ENCODE measurements around the gene TIGD2. TPM values are rescaled to one million over a fixed set of nuclear protein-coding genes. Genes with fewer than 3 reads are reported as not detected.
A peak's percentile ranks its signal among the peaks of the same experiment; 100 is the strongest.

Gene TIGD2
- total RNA-seq, 8 experiments from 2014 or later, result 7.4 to 14.2 (median 10.8) TPM

DNA sequence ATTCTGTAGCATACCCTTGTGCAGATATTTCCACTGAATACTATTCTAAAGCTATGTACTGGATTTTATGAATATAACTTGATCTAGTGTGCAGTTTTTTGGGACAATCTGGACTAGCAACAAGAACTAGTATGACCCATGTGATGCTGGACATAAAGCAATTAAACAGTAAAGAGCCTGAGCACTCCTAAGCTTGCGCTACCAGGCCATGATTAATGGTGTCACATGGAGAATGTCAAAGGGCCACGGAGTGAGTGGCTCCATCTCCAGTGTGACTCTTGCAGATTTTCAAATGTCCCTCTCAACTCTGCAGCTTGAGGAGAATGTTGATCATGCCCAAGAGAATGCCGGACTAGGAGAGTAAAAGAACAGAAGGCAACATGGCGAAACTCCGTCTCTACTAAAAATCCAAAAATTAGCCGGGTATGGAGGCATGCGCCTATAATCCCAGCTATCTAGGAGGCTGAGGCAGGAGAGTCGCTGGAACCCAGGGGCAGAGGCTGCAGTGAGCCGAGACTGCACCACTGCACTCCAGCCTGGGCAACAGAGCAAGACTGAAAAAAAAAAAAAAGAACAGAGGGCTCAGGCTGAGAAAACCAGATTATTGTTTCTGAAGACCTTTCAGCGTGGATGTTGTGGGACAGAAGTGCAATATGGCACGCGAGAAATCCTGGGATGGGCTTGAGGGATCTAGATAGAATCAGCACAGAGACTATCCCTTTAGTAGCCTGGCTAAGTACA lies 45.0 kb downstream of the TIGD2 start:
- Histone ChIP-seq H3K4me3 (no peak overlapping the region), H3K27ac (no peak overlapping the region), H3K4me1 (replicated peaks in 1 of 2) (peaks cover 0 to 5% of the 10 kb centered on the region in 2 donors)
- in situ Hi-C loops (cut with MboI; ENCODE audit: low pct_unique_long_range_greater_than_20kb in 2 of 9, low sequenced_read_pairs in 9 of 9, unreplicated experiment in 9 of 9), result loop anchor here in 3 of 9 experiments (10.0 to 25.0 kb wide), 2 partner anchors 278 to 281 kb away; no protein-coding TSS in a partner anchor
- ATAC-seq (replicated peaks in 6 of 8), result peak in 3 of 8 experiments; percentile 48 to 62 (median 53)
- 50 to 100% (median 91%) methylated on average over 1 to 9 of the region's 12 CpGs for WGBS, 10 experiments

DNA sequence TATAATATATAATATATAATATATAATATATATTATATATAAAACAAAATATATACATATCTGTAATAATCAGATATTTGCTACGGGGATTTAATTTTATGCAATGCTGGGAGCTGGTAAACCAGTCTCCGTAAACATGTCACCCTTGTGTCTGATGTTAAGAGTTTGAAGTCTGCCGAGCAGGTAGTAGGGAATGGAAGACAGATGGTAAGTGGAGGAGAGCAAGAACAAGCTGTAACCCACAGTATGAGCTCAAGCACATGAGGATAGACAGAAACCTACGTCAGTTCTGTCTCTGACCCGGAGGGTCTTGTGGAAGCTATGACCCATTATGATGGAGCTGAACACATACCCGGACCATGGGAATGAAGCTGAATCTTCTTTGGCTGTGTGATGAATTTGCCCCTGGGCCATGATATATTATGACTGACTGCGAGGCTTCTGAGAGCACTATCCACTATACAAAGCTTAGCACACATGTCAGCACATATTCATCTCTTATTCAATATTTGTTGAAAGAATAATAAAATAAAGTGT lies 46.2 kb downstream of the TIGD2 start:
- Histone ChIP-seq H3K27ac (no peak overlapping the region), H3K4me3 (no peak overlapping the region), H3K4me1 (replicated peaks in 1 of 2) (peaks cover 0 to 5% of the 10 kb centered on the region in 2 donors)
- WGBS, 10 experiments, result 44 to 97% (median 59%) methylated on average over 1 to 7 of the region's 7 CpGs; no CpG with 5 or more reads in 1 of the 10 experiments
- peak in 1 of 8 experiments; percentile 41 for ATAC-seq (replicated peaks in 6 of 8)
- in situ Hi-C loops (cut with MboI; ENCODE audit: low pct_unique_long_range_greater_than_20kb in 2 of 9, low sequenced_read_pairs in 9 of 9, unreplicated experiment in 9 of 9), result loop anchor here in 3 of 9 experiments (10.0 to 25.0 kb wide), 2 partner anchors 277 to 280 kb away; no protein-coding TSS in a partner anchor

DNA sequence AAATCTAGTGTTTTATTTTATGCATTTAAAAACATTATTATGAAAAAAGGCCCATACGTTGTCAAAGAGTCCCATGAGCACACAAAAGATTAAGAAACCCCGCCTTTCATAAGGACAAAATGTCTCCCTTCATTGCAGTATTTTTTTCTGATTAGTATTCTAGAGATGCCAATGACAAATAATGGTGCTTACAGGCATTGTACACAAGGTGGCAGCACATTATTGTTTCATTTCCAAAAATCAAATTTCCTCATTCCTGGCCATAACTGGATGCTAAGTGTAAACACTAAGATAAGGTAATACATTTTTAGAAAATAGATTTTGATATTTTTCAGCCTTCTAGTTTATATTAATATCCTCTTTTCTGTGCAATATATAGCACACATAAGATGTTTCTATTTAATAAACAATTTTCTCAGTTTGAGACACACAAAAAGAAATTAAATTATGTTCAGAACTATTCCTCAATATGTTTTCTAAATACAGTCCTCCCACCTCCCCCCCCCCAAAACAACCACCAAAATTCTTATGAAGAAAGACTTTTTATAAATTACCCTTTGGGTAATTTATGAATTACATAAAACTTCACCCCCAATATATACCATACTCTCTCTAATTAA lies 47.7 kb downstream of the TIGD2 start:
- in situ Hi-C loops (cut with MboI; ENCODE audit: low pct_unique_long_range_greater_than_20kb in 2 of 9, low sequenced_read_pairs in 9 of 9, unreplicated experiment in 9 of 9), result loop anchor here in 3 of 9 experiments (10.0 to 25.0 kb wide), 2 partner anchors 276 to 278 kb away; no protein-coding TSS in a partner anchor
- ATAC-seq (replicated peaks in 6 of 8), result peak; percentile 35 to 61 (median 50)
- no peak overlapping the region for H3K27ac ChIP-seq
- H3K4me3 ChIP-seq, result no peak overlapping the region
- H3K4me1 ChIP-seq (replicated peaks in 1 of 2), result peaks cover 0 to 5% of the 10 kb centered on the region in 2 donors
- 0 to 15% (median 0%) methylated on average over 1 to 2 of the region's 2 CpGs; no CpG with 5 or more reads in 1 of the 10 experiments for WGBS, 10 experiments

DNA sequence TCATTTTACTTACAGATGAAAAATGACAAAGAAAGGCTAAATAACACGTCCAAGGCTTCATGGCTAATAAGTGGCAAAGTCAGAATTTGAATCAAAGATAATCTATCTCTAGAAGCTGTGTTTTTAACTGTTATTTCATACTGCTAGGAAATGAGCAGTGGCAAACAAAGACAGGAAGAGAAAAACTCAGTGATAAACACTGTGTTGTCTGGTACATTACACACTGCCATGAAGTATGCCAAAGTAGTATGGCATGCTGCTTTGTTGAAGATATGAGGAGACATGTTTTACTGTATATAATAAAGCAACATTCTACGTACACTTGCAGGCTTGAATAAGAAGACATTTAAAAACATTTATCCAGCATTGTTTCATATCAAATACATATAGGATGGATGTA lies 49.5 kb downstream of the TIGD2 start:
- Histone ChIP-seq H3K4me3 (no peak overlapping the region), H3K27ac (no peak overlapping the region), H3K4me1 (replicated peaks in 1 of 2) (peaks cover 0 to 5% of the 10 kb centered on the region in 2 donors)
- in situ Hi-C loops (cut with MboI; ENCODE audit: low pct_unique_long_range_greater_than_20kb in 2 of 9, low sequenced_read_pairs in 9 of 9, unreplicated experiment in 9 of 9), result loop anchor here in 2 of 9 experiments (25.0 kb wide), 1 partner anchor 276 kb away; no protein-coding TSS in a partner anchor
- 44 to 83% (median 66%) methylated on average over 1 to 2 of the region's 2 CpGs; no CpG with 5 or more reads in 2 of the 10 experiments for WGBS, 10 experiments
- ATAC-seq (replicated peaks in 6 of 8), result no peak

DNA sequence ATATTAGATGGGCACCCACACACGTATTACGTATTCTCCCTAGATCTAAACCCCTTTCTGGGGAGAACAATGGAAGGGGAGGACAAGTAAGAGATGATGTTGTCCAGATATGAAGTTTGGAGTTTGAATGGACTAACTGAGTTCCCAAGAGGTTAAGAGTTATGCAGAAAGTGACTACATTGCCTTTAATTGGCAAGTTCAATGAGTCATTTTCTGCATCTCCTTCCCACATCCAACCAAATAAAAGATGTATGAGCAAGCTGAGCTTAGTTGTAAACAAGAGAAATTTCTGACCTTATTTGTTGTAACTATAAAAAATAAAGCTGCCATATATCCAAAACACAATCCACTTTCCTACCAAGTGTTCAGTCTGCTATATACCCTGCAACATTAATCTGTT lies 50.5 kb downstream of the TIGD2 start:
- WGBS, 10 experiments, result 59 to 100% (median 88%) methylated on average over 1 to 2 of the region's 2 CpGs; no CpG with 5 or more reads in 2 of the 10 experiments
- Histone ChIP-seq H3K27ac (no peak overlapping the region), H3K4me3 (no peak overlapping the region), H3K4me1 (replicated peaks in 1 of 2) (peaks cover 0 to 5% of the 10 kb centered on the region in 2 donors)
- in situ Hi-C loops (cut with MboI; ENCODE audit: low pct_unique_long_range_greater_than_20kb in 2 of 9, low sequenced_read_pairs in 9 of 9, unreplicated experiment in 9 of 9), result loop anchor here in 2 of 9 experiments (25.0 kb wide), 1 partner anchor 275 kb away; no protein-coding TSS in a partner anchor
- ATAC-seq (replicated peaks in 6 of 8), result no peak

DNA sequence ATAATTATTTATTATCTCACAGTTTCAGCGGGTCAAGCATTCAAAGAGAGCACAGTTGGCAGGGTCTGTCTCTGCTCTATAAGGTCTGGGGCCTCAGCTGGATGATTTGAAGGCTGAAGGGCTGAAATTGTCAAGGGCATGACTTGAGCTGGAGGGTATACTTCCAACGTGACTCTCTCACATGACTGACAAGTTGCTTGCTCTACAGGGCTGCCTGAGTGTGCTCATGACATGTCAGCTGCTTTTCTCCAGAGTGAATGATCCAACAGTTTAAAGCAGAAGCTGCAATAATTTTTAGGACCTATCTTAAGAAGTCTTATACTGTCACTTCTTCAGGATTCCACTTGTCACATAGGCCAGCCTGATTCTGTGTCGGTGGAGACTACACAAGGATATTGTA lies 51.2 kb downstream of the TIGD2 start:
- H3K27ac ChIP-seq, result no peak overlapping the region
- in situ Hi-C loops (cut with MboI; ENCODE audit: low pct_unique_long_range_greater_than_20kb in 2 of 9, low sequenced_read_pairs in 9 of 9, unreplicated experiment in 9 of 9), result loop anchor here in 2 of 9 experiments (25.0 kb wide), 1 partner anchor 275 kb away; no protein-coding TSS in a partner anchor
- no peak overlapping the region for H3K4me3 ChIP-seq
- 11 to 90% (median 71%) methylated on average over 1 to 3 of the region's 3 CpGs; no CpG with 5 or more reads in 3 of the 10 experiments for WGBS, 10 experiments
- ATAC-seq (replicated peaks in 6 of 8), result peak in 3 of 8 experiments; percentile 22 to 47 (median 38)
- H3K4me1 ChIP-seq (replicated peaks in 1 of 2), result peaks cover 0 to 5% of the 10 kb centered on the region in 2 donors

DNA sequence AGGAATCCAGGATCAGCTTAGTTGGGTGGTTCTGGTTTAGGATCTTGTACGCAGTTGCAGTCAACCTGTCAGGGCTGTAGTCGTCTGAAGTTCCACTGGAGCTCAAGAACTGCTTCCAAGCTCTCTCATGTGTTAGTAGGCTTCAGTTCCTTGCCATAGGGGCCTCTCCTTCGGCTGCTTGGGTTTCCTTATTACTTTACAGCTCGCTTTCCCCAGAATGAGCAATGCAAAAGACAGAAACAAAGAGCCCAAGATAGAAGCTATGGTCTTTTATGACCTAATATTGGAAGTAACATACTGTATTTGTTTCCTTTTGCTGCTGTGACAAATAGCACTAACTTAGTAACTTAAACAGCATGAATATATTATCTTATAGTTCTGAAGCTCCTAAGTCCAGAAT lies 51.7 kb downstream of the TIGD2 start:
- Histone ChIP-seq H3K4me1 (replicated peaks in 1 of 2) (peaks cover 0 to 5% of the 10 kb centered on the region in 2 donors), H3K4me3 (no peak overlapping the region), H3K27ac (no peak overlapping the region)
- no peak for ATAC-seq (replicated peaks in 6 of 8)
- in situ Hi-C loops (cut with MboI; ENCODE audit: low pct_unique_long_range_greater_than_20kb in 2 of 9, low sequenced_read_pairs in 9 of 9, unreplicated experiment in 9 of 9), result loop anchor here in 2 of 9 experiments (25.0 kb wide), 1 partner anchor 274 kb away; no protein-coding TSS in a partner anchor
- WGBS, 10 experiments, result 56 to 100% (median 80%) methylated on average over 1 to 4 of the region's 4 CpGs; no CpG with 5 or more reads in 3 of the 10 experiments

DNA sequence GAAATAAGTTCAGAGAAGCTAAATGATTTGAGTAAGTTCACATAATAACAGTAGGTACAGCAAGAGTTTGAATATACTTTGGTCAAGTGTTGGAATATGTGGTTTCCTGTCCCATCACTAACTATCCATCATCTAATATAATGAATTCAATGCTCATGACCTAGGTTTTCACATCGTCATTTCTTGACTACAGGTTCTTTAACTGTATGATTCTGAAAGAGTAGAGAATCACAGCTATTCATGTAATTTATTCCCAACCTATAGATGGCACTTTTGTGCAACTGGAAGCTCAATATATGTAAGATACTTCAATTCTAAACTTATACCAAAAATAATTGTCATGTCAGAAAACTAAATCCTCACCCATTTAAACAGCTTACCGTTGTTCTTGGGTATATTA lies 53.1 kb downstream of the TIGD2 start:
- H3K4me1 ChIP-seq (replicated peaks in 1 of 2), result no peaks in the 10 kb centered on the region
- 0 to 100% (median 76%) methylated on average over 1 to 2 of the region's 2 CpGs; no CpG with 5 or more reads in 1 of the 10 experiments for WGBS, 10 experiments
- H3K4me3 ChIP-seq, result no peak overlapping the region
- ATAC-seq (replicated peaks in 6 of 8), result no peak
- H3K27ac ChIP-seq, result no peak overlapping the region
- in situ Hi-C loops (cut with MboI; ENCODE audit: low pct_unique_long_range_greater_than_20kb in 2 of 9, low sequenced_read_pairs in 9 of 9, unreplicated experiment in 9 of 9), result loop anchor here in 2 of 9 experiments (25.0 kb wide), 1 partner anchor 273 kb away; no protein-coding TSS in a partner anchor

Other genes starting within 250 kb of the TIGD2 start
- 10 to 100 TPM in 7 of 8 experiments, 1 to 10 TPM in 1; 8.0 to 52.2 (median 16.1) TPM for gene FAM13A, start 54.3 kb upstream of the TIGD2 start, total RNA-seq
- 10 to 100 TPM in 3 of 8 experiments, 1 to 10 TPM in 5; 1.2 to 20.1 (median 7.6) TPM for gene GPRIN3, start 196.3 kb downstream of the TIGD2 start, total RNA-seq

All from motor neuron (in vitro differentiated cells).